Germinal center (tissue), 1 donor: ENCODE results near the gene ACOXL.
"Not testable (repeated sequence)": the region's sequence is repeated elsewhere in the genome, so short reads cannot be mapped to it uniquely, and the experiment has no call there.

ENCODE experiments used
- DNase-seq: peaks from one replicate; pipeline ENCODE4 v3.0.0; 2012; ENCODE audit warnings: mixed read lengths, low spot score

The ACOXL gene

DNA sequence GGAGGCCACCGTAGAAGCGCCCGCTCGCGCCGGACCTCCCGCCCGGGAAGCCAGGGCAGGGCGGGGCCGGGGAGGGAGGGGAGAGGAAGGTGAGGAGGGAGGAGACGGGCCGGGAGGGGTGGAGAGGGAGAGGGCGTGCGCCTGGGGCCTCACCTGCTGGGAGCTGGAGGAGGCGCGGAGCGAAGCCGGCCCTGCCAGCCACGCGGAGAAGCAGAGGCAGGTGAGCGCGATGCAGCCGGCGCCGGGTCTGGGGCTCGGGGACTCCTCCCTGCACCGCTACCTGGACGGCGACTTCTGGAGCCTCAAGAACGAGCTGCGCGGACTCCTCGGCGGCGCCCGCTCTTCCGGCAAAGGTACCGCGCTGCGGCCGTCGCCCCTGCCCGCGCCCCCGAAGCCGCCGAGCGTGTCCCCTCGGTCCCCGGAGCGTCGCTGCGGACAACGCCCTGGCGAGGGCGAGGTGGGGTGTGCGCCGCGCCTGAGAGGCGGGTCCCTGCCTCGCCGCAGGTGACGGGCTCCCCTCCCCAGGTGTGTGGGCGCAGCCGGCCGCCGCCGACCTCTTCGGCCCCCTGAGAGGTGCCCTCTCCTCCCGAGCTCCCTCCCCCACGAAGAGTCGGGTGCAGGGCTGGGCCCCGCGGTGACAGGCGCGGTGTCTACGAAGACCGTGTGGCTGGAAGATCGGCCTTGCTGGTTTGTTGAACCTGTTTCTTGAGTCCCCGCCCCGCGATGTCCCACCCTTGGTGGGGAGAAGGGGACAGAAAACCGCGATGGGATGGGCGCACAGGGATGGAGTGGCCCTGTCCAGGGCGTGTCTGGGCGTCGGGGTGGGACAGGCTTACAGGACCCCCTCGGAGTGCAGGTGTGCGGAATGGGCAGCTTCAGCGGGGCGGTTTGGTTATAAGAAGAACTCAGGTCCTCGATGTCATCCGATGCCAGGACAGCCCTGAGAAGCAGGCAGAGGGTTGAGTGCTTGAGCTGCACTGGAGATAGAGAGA, at the start of gene ACOXL:
ACOXL (plus strand) TSS at position 152 of the 992 bp plus-strand sequence. CDS start 35,817 bp downstream, outside the sequence.
- peak; percentile 14 for DNase-seq

DNA sequence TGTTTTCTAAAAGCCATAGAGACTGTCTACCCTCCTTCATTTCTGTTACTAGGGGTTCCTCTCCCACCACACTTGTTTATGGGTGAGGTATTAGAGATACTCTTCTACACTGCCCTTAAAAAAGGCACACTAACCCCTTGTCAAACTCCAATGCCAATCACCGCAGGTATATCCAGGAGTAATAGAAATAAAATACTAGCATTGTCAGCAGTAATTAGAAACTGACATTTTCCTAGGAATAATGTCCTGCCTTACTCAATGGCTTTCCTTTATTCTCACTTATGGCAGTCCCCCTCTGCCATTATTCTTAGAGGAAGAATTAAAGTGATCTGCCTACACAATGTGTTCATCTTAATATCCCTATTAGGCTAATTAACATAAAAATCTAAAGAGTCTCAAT, 49.5 kb upstream of the ACOXL start:
- DNase-seq, result no peak

DNA sequence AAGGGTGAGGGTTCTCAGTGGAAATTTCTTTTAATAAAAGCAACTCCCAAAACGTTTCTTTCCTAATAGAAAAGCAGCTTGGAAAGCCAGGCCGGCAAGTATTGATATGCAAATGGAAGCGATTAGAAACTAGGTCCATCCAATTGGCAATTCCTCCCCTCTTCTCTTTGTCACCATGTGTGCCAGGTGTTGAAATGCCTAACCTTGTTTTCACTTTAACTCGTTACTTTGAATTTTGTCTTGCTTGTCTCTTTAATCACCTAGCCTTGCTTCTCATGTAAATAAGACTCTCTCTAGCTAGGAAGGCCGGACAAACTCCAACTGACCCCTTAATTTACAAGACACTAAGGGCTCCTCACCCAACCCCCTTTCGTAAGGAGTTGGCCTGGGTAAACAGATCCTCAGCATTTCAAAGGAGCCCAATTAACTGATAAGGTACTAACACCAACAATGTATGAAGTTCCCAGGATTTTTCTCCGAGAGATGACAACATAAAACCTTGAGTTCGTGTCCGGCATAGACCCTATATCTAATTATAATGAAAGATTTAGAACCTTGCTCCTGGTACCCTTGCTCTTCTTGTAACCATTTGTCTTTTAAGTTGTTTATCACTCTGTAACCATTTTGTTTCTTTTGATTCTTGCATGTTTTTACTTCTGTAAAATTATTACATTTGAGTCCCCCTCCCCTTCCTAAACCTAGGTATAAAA, 44.4 kb upstream of the ACOXL start:
- not testable (repeated sequence) for DNase-seq

DNA sequence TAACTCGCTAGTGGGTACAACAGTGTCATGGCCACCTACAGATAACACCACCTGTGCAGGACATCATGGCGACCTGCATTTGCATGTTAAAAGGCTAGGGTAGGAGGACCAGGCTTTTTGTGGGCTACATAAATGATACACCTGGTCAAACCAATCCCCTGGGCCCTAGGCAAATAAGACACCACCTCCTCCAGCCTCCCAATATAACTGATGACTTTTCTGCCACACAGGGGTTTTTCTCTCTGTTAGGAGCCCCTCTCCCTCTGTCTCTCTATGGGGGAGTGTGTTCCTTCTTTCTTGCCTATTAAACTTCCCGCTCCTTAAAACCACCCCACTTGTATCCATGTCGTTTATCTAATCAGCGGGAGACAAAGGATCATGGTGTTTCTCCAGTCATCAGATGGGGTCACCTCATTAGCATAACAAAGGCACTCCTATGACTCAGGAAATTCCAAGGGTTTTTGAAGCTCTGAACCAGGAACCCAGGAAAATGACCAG, 43.7 kb upstream of the ACOXL start:
- DNase-seq, result no peak

DNA sequence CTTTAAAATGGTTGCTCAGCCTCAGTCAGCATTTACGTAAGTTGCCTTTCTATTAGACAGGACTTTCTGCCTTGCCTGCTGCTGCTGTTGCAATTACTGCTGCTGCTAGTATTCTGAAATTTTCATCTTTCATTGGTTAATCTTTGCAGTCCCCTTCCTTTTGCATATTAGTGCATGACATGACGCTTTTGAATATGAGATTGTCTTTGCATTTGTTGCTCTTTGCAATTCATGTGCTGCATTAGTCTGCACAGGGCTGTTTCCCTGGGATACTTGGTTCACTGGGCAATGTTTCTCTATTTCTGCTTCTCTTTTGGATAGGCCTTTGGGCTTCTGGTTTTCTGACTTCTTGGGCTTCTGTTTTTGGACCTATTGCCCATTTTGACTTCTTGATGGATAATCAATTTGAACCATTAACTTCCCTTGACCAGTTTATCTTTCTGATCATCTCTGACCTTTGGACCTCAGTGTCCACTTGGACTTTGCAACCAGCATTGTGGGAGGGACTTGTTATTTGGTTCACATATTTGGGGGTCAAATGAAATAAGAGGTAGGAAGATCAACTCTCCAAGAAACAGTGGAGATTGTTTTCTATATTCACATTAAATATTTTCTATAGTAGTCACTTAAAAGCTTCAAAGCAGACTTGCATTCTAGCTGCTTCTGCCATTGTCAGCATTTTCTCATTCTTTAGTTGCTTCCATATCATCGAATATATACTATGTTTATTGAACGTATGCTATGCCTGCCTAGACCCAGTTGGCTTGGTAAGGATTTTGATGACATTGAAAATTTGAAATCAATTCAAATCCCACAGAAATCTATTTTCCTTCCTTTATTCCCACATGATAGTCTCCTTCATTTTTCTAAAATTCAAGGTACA, 42.0 kb upstream of the ACOXL start:
- DNase-seq, result no peak

DNA sequence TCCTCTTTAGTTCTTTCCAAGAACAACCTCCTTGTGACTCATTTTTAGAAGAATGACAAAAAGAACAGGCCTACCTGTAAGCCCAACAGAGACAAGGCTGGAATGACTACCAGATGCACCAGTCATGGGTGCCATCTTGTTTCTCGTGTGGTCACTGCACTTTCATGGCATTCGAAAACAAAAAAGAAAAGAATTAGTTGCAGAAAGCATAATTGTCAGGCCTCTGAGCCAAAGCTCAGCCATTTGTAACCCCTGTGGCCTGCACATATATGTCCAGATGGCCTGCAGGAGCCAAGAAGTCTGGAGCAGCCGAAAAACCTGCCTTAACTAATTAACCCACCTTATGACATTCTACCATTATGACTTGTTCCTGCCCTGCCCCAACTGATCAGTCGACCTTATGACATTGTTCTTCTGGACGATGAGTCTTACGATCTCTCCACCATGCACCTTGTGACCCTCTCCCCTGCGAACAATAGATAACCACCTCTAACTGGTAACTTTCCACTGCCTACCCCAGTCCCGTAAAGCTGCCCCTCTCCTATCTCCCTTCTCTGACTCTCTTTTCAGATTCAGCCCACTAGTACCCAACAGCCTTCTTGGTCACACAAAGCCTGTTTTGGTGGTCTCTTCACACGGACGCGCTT, 40.6 kb upstream of the ACOXL start:
- no peak for DNase-seq

DNA sequence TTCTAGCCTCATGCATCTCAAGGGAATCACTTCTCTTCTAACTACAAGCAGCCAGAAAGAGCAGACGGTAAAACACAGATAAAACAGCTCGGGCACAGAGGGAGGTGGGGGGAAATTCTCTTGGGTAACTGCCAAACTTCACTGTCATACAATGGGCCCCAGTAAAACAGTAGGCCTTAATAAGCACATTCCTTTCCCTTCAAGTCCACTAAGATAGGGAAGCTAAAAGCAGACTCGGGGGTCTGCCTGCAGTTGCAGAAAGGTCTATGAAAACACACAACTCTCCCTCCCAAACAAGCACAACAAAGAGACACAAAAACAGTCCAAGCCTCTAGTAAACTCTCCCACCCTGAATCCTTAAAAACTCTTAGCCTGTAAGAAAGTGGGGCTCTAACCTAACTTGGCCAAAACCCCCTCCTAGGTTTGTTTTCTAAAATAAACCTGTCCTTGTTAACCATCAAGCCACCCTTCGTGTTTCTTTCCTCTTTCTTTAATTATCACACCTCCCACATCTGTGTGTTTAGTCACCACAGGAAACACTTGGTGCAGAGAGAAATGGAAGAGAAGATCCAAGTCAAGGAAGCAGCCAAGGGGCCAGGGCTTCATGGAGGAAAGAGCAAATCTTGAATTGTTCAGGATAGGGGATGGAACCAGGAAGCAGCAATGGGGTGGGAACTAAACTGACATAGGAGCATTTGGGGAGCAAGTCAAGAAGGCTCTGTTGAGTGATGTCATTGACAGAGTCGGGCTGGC, 37.1 kb upstream of the ACOXL start:
- DNase-seq, result not testable (repeated sequence)

DNA sequence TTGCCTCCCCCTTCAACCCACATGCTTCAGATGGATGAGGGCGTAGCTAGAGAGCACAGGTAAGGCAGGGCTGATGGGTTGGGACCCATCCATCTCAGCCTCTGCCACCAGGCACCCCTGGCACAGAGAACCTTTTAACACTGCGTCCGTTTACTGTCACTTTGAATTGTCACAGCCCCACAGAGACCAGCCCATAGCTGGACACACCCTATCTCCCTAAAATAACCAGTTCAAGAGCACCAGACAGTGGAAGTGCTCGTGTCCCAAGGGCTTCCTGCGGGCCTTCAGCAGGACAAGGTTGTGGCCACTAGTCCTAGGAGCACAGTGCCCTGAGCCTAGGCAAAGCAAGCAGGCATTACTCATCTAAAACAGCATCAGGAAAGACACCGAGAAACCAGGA, 34.1 kb upstream of the ACOXL start:
- DNase-seq, result not testable (repeated sequence)

DNA sequence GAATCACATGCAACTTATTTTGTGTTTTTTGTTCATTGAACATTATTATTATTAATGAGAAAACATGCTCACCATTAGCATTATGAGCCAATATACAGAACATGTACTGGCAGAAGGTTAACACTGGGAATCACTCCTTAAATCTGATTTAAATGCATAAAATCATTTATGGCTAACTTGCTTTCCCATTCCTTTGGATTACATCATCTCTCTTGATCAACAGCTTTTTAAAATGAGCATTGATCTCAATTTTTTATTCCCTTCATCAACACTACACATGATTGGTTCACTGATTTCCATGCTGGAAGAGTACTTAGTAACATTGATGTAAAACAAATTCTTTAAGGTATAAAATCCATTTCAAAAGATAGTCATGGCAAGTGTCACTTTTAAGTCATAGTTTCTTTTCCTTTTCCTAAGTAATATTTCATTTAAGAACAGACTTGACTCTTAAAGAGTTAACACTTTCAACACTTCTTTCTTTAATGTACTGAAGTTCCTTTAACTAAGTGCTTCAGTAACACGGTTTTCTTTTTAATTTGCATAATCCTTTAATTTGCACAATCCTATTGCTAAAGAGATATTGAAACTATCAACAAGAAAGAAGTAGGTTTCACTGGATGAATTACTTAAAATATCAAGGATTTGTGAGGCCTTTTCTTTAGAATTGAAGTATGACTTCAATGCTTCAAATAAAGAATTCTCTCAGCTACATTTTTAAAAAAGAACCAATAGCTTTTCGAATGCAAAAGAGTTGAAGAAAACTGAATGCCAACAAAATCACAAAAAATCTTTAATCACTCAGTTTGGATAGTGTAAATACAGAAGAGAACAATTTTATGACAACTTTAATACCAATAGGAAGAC, 29.6 kb upstream of the ACOXL start:
- DNase-seq, result no peak

DNA sequence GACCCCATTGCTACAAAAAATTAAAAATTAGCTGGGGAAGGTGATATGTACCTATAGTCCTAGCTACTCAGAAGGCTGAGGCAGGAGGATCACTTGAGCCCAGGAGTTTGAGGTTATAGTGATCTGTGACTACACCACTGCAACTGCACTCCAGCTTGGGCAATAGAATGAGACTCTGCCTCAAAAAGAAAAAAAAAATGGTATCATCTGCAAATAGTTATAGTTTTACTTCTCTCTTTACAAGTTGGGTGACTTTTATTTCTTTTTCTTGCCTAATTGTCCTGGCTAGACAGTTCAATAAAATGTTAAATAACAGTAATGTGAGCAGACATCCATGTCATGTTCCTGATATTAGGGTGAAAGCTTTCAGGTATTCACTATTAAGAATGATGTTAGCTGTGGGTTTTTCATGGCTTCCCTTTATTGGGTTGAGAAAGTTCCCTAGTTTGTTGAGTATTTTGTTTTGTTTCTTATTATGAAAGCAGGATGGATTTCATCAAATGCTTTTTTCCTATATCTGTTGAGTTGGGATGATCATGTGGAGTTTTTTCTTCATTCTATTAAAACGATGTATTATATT, 24.9 kb upstream of the ACOXL start:
- no peak for DNase-seq

DNA sequence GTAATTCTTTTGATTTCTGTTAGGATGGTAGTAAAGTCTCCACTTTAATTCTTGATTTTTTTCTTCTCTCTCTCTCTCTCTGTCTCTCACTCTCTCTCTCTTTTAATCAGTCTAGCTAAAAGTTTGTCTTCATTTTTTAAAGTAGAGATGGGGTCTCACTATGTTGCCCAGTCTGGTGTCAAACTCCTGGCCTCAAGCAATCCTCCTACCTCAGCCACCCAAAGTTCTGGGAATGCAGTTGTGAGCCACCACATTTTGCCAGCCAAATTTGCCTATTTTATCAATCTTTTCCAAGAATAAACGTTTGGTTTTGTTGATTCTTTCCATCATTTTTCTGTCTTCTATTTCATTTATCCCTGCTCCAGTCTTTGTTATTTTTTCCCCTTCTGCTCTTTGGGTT, 23.9 kb upstream of the ACOXL start:
- DNase-seq, result no peak

DNA sequence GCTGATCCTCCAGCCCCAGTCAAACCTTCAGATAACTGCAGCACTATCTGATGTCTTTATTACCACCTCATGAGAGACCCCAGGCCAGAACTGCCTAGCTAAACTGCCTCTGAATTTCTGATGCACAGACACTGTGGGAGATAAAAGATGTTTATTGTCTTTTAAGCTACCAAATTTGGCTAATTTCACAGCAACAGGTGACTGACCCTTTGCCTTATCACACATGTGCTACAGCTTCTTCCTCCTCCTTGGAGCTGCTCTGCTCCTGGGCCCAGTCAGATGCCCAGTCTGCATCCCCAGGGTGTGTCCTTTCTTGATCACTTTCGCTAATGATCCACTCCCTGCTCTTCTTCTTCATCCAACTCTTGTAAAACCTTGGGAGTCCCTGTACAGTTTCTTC, 19.6 kb upstream of the ACOXL start:
- DNase-seq, result no peak

DNA sequence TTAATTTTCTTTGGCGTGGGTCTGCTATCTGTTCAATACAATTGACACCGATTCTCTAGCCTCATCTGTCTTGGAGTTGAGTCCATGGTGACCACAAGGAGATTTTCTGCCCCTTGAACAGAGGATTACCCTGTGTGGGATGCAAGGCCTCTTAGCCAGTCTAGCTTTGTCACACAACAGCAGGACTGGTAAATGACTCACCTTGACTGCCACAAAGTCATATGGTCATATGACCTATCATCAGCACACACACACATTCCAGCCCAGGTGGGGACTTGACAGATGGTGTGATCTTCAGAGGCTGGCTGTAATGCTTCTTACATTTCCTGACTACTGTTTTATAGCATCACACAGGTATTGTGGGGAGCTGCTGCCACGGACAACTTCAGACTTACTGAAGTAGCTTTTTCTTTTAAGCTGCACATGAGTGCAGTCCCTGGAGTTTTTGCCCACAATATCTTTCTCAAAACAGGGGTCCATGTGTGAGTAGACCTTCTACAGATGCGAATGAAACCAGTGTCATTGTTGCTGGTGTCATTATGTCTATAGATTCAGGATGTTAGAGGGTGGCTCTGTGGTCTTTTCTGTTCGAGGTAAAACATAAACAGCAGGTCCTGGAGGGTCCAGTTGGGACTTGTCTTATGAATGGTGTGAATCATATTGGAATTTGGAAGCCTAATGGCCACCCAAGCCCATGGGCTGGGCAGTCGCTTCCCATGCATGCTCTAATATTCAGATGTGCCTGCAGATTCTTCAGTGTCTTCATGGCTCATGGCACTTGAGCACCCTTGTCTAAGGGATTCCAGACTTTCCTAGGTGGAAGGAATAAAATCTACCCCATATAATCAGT, 18.6 kb upstream of the ACOXL start:
- DNase-seq, result no peak

DNA sequence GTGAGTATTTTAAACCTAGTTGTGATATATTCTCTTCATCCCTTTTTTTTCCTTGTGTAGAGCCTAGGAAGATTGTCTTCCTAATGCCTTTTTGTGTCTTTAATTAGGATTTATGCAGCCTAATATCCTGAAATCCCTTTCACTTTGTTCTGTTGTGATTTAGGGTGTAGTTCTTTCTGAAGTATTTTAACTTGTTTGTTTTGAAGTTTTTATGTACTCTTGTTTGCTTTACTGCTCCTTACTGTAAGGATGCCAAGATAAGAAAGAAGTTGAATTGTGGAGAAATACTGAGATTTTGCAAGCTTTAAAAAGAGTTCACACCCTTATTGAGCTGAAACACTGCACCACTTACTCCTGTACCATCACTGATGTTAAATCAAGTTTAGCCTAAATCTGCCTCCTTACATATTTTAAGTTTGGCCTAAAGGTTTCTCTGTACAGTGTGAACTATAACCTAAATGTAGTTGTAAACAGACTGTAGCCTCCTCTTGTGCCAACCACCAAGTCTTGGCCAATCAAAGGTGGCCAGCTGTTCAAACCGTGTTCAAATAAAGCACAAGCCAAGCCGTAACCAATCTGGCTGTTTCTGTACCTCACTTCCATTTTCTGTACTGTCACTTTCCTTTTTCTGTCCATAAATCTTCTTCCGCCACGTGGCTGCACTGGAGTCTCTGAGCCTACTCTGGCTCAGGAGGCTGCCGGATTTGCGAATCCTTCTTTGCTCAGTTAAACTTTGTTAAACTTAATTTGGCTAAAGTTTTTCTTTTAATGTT, 17.7 kb upstream of the ACOXL start:
- no peak for DNase-seq

DNA sequence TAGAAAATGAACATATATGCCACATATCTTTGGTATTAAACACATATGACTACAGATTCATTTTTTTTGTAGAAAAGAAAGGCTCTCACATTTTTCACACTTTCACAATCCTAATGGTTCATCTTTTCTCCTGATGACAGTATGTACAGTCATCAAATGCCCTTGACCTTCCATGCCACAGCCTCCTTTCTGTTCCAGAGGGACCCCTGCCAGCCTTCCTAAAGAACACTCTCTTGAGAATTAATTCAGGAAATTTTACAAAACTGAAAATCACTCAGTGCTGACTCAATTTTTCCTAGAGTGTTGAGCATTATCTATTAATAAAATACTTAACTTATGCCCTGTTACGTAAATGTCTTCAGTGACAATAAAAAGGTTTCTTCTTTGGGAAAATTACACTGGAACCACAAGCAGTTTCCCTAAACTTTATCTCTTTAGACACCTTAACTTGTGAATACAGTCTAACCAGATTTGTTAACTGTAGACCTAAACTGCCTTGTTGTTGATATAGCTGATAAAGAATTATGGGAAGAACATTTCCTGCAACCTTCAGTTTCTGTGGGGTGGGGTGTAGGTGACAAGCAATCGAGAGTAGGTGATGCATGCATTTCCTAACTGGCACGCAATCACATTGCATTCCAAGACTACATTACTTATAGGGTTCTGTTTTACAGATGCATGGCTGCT, 15.3 kb upstream of the ACOXL start:
- no peak for DNase-seq

DNA sequence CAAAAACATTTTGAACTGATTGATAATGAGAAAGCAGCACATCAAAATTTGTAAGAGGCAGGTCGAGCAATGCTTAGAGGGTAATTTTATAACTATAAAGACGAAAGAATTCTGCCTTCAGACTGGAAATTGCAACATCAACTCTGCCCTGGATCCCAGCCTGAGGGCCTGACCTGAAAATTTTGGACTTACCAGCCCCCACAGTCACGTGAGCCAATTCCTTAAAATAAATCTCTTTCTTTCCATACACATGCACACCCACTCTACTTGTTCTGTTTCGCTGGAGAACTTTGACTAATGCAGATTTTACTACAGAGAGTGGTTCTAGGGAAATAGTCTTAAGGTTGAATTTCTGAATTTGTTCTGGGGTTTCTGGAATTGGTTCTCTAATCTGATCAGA, 14.6 kb upstream of the ACOXL start:
- no peak for DNase-seq

DNA sequence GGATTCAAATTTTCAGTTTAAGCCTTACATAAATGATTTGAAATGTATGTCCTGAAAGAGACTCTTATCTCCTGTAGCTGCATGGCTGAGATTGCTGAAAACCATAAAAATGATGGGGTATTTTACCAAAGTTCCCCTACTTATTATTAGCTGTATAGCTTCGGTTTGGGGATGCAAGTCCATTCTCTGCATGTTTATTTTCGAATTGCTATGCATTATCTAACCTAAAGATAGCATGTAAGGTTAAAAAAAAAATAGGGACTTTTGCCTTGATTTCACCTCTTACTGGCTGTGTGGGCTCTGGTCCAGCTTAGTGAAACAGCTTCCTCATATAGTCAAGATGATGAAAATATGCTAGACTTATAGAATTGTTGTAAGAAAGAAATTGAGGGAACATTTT, 14.0 kb upstream of the ACOXL start:
- DNase-seq, result no peak
